Bone marrow (tissue), 2 donors: Measurements from ENCODE around the gene KRT17.
"Not testable (repeated sequence)": the region's sequence is repeated elsewhere in the genome, so short reads cannot be mapped to it uniquely, and the experiment has no call there.

Experiments
- DNase-seq, 2 donors: peaks; one replicate each; lab custom pipeline; 2025; lab: John Stamatoyannopoulos, UW

The KRT17 gene

DNA sequence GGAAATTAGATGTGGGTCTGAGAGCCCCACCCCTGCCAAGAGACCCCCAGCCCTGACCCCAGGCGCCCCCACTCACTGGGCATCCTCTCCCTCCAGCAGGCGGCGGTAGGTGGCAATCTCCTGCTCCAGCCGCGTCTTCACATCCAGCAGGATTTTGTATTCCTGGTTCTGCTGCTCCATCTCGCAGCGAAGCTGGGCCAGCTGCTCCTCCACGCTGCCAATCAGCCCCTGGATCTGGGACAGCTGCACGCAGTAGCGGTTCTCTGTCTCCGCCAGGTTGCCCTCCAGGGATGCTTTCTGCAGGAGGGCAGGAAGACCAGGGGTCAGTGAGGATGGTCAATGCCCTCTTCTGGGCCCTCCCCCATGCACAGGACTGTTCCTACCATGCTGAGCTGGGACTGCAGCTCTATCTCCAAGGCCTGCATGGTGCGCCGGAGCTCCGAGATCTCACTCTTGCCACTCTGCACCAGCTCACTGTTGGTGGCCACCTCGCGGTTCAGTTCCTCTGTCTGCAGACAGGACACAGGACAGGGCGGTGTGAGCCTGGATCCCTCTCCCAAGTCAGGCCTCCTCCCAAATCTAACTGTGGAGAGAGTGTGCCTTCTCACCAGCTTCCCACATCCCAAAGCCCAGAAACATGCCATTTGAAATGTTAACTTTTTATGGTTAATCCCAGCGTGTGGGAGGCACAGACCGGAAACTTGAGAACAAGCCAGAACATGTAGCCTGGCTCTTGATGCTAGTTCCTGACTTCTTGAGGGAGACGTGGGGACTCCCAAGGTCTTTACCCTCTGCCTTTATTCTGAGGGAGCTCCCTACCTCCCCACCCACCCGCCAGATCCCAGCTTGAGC lies 3.6 kb downstream of the KRT17 start:
- DNase-seq, result no peak

DNA sequence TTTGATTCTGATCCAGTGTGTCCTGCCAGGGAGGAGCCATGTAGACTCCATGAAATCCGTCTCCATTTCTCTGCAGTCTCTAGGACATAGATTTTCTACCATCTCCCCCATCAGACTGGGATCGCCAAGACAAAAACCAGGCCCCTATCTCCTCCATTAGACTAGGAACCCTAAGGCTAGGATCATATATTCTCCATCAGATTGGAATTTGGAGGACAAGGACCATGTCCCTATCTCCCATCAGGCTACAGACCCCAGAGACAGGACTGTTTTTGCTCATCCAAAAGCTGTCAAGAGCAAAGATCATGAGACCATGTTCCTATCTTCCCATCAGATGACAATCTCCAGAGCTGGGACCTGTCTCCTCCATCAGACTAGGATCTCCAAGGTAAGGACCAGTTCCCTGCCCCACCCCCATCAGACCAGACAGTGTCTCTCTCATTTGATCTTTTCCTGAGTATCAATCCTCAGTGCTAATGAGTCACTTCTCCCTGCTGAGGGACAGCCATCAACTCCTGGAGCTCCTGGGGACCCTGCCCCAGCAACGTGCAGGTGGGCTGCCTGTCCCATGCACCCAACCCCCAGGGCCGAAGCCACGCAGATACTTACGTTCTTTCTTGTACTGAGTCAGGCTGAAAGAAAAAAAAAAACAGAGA lies 4.3 kb downstream of the KRT17 start:
- DNase-seq, result not testable (repeated sequence)

DNA sequence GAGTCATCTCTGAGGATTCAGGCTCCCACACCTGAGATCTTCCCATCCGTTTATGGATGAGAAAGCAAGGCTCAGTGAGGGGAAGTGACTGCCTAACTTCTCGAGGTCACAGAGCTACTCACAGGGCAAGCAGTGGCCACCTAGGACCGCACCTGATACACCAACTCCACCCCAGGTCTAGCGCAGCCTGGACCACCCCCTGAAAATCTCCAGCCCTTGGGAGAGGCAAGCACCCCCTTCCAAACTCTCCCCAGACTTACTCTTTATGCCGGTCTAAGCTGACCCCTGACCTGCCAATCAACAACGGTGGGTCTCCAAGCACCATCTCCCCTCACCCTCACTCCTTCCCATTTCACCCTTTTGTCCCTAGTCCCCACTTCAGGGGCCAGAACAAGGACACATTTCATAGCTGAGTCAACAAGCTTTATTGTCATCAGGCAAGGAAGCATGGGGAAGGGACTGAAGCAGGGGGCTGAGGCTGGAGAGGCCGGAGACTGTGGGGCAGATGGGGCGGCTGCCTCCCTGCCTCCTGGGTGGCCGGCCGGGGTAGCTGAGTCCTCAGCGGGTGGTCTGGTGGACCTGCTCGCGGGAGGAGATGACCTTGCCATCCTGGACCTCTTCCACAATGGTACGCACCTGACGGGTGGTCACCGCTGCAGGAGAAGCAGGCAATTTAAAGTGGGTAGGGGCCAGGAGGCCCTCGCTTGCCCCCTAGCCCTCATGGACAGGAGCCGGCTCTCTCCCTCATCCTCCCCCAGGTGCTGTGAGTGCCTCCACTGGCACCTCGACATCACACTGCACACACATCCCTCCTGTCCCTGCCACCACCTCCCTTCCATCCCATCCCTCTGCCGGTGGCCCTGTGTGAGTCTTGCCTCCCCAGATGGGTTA lies 5.1 kb downstream of the KRT17 start:
- DNase-seq, result no peak

DNA sequence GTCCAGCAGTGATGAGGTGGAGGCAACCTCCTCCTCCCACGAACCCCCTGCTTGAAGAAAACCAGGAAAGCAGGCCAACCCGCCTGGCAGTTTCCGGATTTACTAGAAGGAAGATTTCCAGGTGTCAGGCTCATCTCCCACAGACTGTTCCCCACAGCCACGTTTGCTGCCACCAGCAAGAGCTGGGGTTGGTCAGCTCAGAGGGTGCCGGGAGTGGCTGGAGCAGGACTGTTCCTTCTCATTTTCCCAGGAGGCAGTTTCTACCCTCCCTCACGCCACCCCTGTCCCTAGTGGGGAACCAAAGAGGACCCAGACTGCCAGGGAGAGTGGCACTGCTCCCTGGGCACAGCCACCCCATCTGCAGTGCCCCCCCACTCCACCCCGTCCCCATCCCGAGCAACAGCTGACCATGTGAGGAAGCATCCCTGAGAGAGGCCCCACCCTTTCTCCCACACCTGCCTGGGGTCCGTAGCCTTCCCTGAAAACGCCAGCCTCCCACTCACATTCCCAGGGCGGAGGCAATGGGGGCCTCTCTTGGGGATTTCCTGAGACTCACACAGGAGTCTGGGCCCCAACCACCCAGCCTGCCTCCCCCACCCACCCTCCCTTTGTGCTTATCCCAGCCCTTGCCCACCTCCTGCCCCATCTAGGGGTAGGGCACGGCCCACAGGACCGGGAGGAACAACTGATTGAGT lies 5.9 kb downstream of the KRT17 start:
- DNase-seq, result no peak

DNA sequence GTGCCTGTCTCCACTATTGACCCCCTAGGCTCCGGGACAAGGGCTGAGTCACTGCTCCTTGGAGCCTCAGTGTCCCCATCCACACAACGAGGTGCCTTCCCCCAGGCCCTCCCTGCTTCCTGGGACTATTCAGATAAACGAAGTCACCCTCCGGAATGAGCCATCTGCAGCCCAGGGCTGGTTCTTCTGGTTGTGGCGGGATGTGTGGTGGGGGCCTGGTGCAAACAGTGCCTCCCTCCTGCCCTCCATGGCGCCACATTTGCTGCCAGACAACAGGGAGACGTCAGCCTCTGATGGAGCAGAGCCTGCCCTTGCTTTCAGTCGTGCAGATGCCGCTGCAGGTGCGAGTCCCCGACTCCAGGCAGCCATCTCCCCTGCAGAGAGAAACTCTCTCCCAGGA lies 6.7 kb downstream of the KRT17 start:
- DNase-seq, result no peak

DNA sequence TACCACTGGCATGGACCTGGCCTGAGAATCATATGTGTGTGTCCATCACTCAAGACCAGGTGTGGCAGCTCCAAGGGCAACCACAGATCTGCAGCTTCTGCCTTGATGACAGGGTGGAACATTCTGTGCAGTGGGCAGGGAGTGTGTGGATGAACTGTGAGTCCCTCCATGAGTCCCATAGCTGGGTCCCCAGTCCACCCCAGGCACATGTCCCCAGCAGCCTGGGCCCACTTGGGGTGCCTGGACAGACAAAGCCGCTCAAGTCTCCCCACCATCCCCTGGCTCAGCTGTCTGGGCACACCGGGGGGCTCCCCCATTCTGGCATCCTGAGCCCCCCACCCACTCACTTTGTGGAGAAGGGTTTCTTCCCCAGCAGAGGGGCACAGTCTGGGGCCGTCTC lies 7.2 kb downstream of the KRT17 start:
- no peak for DNase-seq

DNA sequence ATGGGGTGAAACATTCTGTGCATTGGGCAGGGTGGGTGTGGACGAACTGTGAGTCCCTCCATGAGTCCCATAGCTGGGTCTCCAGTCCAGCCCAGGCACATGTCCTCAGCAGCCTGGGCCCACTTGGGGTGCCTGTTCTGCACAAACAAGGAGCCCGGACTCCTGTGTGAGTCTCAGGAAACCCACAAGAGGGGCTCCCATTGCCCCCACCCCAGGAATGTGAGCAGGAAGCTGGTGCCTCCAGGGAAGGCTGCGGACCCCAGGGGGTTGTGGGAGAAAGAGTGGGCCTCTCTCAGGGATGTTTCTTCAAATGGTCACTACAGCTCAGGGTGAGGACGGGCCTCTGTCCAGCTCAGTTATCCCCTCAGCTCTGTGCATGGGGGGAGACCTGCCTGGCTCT lies 7.9 kb downstream of the KRT17 start:
- not testable (repeated sequence) for DNase-seq

DNA sequence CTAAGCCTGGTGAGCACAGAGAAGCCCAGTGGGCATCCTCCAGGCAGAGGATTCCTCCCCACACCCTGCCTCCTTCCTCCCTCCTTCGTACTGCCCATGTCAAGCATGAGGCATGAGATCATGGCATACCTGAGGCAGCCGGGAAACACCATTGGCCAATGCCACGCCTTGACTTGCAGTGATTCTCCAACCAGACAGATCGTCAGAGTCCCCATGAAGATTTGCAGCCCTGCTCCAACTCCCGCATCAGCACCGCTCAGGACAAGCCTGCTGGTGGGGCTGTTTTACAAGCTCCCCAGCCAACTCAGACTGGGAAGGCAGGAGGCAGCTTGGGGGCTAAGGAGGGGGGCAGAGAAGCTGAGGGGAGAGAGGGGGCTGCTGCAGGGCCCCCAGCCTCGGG lies 8.9 kb downstream of the KRT17 start:
- DNase-seq, result no peak

DNA sequence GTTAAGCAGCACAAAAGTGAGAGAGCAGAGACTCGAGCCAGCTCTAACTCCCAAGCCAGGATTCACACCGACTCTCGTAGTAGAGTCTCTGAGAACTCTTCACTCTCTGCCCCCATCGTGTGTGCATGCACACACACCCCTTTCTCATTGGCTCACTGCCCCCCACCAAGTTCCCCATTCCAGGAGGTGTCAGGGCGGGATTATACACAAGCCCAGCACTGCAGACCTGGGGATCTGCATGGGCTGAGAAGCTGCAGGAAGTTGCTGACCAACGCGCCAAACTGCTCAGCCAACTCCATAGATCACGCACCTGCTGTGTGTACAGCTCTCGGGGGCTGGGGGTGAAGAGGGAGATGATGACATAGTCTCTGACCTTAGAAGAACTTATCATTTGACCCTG lies 9.6 kb downstream of the KRT17 start:
- not testable (repeated sequence) for DNase-seq

DNA sequence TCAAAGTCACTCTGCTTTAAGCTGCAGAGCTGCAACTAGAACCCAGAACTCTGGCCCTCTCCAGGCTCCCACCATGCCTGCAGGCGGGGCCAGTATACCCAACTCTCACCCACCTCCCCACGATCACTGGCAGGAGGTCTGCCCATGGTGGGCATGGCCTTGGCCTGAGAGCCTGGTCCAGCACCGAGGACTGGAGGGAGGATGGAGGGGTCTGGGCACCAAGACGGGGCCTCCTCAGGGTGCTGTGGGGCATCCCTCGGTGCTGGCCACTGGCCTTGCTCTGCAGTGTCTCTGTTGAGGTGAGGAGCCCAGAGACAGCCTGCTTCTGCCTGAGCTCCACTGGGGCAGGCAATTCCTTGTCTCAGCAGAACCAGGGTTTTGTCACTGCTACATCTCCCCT lies 10.3 kb downstream of the KRT17 start:
- DNase-seq, result no peak

DNA sequence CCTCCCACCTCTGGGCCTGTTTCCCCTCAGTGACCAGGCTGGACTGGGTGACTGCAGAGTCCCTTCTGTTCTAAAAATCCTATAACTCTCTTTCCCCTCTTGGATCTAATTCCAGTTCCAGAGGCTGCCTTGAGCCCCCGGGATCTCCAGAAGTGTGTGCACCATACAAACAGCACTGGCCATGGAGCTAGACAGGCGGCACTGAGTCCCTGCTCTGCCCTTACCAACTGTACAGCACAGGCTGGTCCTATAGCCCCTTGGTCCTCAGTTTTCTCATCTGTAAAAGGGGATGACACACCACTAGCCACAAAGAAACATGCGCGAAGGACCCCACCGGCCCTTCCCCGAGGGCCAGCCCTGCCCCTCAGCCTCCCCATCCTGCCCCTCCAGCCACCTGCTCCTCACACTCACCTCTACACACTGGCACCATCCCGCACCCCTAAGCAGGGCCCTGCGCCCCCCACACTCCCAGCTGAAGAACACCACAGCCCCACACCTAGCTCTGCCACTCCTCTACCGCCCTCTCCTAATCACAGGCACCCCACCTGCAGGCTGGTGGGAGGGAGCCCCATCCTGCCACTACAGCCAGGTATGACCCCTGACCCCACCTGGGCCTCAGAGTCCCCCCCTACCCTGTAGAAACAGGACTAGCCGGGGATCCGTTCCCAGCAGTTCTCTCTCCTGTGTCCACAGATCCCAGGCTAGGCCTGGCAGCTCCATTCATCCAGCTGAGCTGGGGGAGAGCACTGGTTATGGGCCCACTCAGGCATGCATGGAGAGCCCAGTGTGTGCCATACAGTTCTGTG lies 10.9 kb downstream of the KRT17 start:
- DNase-seq, result no peak

DNA sequence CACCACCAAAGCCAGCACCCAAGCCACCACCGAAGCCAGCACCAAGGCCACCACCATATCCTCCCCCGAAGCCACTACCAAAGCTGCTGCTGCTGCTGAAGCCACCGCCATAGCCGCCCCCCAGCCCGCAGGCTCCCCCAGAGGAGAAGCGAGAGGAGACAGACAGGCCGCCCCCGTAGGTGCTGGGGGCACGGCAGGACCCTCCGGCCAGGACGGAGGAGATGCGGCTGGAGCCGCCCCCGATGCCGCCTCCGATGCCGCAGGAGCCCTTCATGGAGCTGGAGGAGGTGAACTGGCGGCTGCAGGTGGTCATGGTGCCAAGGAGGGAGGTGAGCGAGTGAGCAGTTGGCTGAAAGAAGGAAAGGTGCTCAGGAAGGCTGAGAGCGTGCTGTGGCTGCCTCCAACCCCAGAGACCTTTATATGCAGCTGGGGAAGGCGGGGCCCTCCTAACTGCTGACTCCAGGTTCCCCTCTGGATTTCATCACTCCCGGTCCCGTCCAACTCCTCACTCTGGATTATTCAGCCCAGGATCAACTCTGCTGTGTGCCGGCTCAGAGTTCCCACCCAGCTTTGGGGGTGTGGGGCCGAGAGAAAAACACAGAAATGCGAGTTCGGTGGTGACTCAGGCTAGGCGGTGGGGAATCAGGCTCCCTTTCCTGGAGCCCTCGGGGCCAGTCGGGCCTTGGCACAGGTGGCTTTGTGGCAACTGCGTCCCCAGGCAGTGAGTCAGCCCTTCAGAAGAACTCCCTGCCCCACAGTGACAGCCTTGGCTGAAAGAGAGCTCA lies 11.8 kb downstream of the KRT17 start, which contains the start of gene KRT16:
Gene KRT16 (minus strand): TSS at position 392 of the 785 bp plus-strand sequence. CDS start 79 bp downstream, at position 313.
- DNase-seq, result peak in 1 of 2 donors; percentile 61

DNA sequence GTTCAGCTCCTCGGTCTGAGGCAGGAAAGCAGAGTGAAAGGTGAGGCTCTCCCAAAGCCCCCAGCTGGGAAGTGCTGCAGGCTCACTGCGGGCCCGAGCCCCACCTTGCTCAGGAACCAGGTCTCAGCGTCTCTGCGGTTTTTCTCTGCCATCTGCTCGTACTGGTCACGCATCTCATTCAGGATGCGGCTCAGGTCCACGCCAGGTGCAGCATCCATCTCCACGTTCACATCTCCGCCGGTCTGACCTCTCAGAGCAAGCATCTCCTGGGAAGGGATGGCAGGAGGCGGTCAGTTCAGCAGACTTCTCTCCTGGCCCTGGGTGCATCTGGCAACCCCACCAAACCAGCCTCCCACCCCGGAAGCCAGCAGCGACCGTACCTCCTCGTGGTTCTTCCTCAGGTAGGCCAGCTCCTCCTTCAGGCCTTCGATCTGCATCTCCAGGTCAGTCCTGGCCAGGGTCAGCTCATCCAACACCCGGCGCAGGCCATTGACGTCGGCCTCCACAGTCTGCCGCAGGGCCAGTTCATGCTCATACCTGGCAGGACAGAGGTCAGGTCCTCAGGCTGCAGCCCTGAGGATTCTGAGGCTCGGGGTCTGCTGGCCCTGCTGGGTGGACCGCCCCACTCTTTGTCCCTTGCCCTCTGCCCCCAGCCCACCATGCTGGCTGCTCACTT lies 13.3 kb downstream of the KRT17 start:
- DNase-seq, result no peak

DNA sequence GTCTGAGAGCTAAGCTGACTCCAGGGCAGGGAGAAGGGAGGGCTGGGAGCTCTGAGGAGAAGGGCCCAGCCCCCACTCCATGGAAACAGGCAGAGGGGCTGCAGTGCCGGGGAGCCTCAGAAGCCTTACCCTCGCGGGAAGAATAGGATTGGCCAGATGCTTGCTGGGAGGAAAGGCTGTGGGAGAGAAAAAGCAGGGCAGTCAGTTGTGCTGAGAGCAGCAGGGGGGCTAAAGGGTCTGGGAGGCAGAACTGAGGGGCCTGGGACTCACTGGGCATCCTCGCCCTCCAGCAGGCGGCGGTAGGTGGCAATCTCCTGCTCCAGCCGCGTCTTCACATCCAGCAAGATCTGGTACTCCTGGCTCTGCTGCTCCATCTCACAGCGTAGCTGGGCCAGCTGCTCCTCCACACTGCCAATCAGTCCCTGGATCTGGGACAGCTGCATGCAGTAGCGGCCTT lies 14.3 kb downstream of the KRT17 start:
- not testable (repeated sequence) for DNase-seq

DNA sequence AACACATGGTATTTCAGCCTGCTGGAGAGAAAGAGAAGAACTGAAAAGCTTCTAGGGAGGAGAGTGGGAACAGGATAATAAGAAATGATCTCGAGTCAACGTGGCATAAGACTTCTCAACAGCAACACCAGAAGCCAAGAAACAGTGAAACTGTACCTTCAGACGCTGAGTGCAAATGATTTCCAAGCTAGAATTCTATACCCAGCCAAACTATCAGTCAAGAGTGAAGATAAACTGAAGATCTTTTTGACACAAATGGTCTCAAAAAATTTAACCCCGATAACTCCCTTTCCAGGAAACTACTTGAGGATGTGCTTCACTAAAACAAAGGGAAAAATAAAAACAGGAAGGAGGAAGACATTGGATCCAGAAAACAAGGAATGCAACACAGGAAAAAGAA lies 17.4 kb downstream of the KRT17 start:
- not testable (repeated sequence) for DNase-seq

DNA sequence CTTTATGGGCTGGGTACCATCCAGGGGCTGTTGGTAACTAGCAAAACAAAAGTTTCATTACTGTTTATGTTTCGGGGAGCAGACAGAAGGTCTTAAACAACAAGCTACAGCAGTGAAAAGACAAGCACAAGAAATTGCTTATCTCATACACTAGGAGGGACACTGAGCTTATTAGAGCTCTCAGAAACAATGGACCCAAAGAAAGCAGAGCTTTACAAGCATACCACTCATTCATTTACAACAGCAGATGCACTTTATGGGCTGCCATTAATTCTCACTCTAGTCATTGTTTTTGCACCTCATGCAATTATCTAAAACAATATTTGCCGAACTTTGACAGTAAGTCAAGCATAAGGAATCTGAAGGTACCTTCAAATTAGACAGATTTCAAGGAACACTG lies 21.9 kb downstream of the KRT17 start:
- no peak for DNase-seq

DNA sequence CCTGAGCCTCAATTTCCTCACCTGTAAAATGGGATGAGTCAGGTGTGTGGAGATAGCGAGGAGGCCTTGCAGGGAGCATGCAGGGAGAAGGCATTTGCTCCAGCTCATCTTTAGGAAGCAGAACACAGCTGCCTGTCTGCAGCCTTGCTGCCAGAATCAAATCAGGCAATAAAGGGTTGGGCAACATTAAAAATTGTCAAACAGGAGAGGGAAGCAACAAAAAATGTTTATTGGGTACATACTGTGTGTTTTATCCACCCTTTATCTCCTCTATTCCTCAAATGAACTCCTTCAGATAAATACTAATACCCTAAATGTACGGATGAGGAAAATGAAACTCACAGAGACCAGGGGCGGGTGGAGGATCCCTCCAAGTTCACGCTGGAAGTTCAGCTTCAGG lies 24.1 kb downstream of the KRT17 start:
- no peak for DNase-seq

DNA sequence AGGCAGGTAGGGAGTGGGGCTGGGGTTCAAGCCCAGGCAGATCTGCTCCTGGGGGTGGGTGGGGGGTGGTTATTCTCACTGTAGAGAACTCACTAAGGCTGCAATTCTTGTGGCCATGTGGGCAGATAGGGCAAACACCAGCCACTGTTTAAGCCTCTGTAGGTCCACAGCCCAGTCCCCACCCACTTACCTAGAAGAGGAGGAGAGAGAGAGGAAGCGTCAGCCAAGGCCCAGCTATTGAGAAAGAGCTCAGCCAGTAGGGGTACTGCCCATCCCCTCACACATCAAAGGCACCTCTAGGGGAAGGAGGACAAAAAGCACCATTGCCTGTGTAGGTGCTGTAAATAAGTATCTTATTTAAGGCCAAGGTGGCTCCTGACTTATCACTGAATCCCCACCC lies 24.7 kb downstream of the KRT17 start:
- DNase-seq, result no peak

DNA sequence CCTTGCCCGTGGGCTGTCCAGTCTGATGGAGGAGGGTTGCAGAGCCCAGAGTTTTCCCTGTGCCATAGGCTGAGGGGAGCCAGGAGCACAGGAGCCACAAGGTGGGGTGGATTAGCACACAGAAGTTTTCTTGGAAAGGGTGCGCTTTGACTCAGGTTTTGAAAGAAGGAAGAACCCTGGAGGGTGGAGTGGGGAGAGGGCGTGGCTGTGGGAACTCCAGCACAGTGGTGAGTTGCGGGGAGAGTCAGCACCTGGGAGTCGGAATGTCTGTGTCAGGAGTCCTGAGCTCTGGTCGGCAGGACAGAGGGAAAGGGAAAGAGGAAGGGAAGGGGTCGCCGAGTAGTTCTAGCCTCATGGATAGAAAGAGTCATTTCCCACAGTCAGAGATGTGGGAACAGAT lies 28.8 kb downstream of the KRT17 start:
- DNase-seq, result no peak
